ENCODE results near the gene CD19.

GRCh38 chr16:28904828-28905227 is 26.9 kb upstream of the CD19 start:
- no peak for TF ChIP-seq CTCF (IDR thresholded peaks at IDR 0.05; ENCODE audit: low read depth, low read length)
- no peak for TF ChIP-seq POLR2A (IDR thresholded peaks at IDR 0.05; ENCODE audit: extremely low read depth, insufficient read length)
- TF ChIP-seq MAX (IDR thresholded peaks at IDR 0.05; ENCODE audit: low read depth, low read length) = no peak

Measured in NB4 (cell line).